ENCODE measurements around the gene MTNR1A.

GRCh38 chr4:186569533-186570192, 14.3 kb upstream of the MTNR1A start:
- TF ChIP-seq CTCF (IDR thresholded peaks at IDR 0.05) (no peak), POLR2A (IDR thresholded peaks at IDR 0.05) (no peak), EP300 (IDR thresholded peaks at IDR 0.05) (no peak)

Measured in upper lobe of left lung (tissue), 4 donors.